Vagina (tissue), 2 donors: ENCODE data around the gene CYB561A3. TPM values are rescaled to one million over a fixed set of nuclear protein-coding genes. Genes with fewer than 3 reads are reported as not detected.
A peak's percentile ranks its signal among the peaks of the same experiment; 100 is the strongest.

Experiments
- DNase-seq, 2 donors: peaks; one replicate each; pipeline ENCODE4 v3.0.0-alpha.2; 2017; ENCODE audit errors: extremely low spot score in 2 of 2
- H3K27ac ChIP-seq: fragments of 200-600 bp; sonication (generic); one replicate; pipeline ENCODE4 v1.5.1; 2019
- H3K27me3 ChIP-seq: fragments of 200-600 bp; sonication (generic); one replicate; pipeline ENCODE4 v1.5.1; 2019
- H3K36me3 ChIP-seq, 2 donors: fragments of 200-600 bp; sonication (generic); one replicate each; pipeline ENCODE4 v1.5.1; 2017 to 2019
- H3K4me1 ChIP-seq: fragments of 200-600 bp; sonication (generic); one replicate; pipeline ENCODE4 v1.5.1; 2019
- H3K4me3 ChIP-seq, 2 donors: fragments of 200-600 bp; sonication (generic); 1 replicate in 1 of 2; 2 replicates in 1 of 2; pipeline ENCODE4 v1.5.1; 2016 to 2019
- H3K9me3 ChIP-seq: fragments of 200-600 bp; sonication (generic); one replicate; pipeline ENCODE4 v1.5.1; 2019
- CTCF ChIP-seq, 3 experiments: fragments of 450-650 bp in 2 of 3; fragments of 200-600 bp in 1 of 3; sonication (generic) in 1 of 3; IDR thresholded peaks; one replicate each; pipeline ENCODE4 v1.5.1; 2017 to 2019; ENCODE audit warnings: antibody characterized with exemption in 3 of 3, mild to moderate bottlenecking in 2 of 3, moderate library complexity in 2 of 3
- POLR2A ChIP-seq, 2 donors: fragments of 450-650 bp; IDR thresholded peaks; one replicate each; pipeline ENCODE4 v1.6.1; 2017; ENCODE audit warnings: antibody characterized with exemption in 2 of 2, mild to moderate bottlenecking in 2 of 2, moderate library complexity in 2 of 2
- POLR2AphosphoS5 ChIP-seq, 2 donors: sonication (generic); formaldehyde crosslinking; IDR thresholded peaks; one replicate each; pipeline ENCODE4 v1.9.0; 2017; ENCODE audit warnings: antibody characterized with exemption in 2 of 2, mild to moderate bottlenecking in 2 of 2, low read depth in 1 of 2; ENCODE audit not compliant: insufficient read depth in 1 of 2
- intact Hi-C: fragments of 100-400 bp; cut with DNase I; formaldehyde crosslinking; loops from one replicate; pipeline ENCODE4 v1.15.1; 2023
- total RNA-seq: library from RNA; depleted of rRNA; stranded (reverse); fragments of >200 nt; gene quantifications from one replicate; pipeline ENCODE4 v1.2.3, GENCODE V29; 2016

CYB561A3 gene
- total RNA-seq, 1 donor from 2014 or later: 26.5 TPM

DNA sequence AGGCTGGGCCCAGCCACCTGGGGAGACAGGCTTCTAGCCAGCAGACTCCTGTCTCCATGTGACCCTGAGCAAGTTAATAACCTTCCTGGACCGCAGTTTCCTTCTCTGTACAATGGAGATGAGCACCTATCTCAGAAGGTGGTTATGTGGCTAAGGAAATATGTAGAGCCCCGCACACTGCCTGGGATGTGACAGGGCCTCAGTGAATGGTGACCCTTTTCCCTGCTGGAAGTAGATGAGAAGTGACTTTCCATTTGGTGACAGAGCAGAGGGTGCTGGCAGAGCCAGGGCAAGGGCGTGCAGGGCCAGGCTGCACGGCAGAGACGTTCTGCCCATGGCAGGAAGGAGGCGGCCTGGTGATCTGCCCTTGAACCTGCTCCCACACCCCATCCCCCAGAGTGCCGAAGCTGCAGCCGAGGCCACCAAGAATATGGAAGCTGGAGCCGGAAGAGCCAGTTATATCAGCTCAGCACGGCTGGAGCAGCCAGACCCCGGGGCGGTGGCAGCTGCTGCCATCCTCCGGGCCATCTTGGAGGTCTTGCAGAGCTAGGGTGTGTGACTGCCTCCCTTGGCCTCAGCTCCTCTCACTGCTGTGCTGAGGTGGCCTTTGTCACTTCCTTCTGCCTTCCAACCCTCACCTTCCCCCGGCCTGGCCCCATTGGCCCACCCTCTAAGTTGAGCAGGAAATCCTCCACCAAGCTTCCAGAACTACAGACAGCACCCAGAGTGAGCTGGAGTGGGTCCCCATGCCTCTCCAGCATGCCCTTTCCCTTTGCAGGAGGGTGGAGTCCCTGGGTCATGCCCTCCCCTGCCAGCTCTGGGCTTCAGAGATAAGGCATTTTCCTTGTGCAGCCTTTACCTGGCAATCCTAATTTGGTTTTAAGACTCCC lies 15.5 kb downstream of the CYB561A3 start:
- Histone ChIP-seq H3K27ac (peak overlapping the region; percentile 46), H3K9me3 (no peaks in the 10 kb centered on the region), H3K4me3 (no peak overlapping the region), H3K27me3 (no peaks in the 10 kb centered on the region), H3K4me1 (peaks cover 5% of the 10 kb centered on the region), H3K36me3 (peaks cover 0 to 24% of the 10 kb centered on the region in 2 donors)
- intact Hi-C loops: no loop called here
- no peak for DNase-seq
- no peak for TF ChIP-seq CTCF (IDR thresholded peaks at IDR 0.05)

DNA sequence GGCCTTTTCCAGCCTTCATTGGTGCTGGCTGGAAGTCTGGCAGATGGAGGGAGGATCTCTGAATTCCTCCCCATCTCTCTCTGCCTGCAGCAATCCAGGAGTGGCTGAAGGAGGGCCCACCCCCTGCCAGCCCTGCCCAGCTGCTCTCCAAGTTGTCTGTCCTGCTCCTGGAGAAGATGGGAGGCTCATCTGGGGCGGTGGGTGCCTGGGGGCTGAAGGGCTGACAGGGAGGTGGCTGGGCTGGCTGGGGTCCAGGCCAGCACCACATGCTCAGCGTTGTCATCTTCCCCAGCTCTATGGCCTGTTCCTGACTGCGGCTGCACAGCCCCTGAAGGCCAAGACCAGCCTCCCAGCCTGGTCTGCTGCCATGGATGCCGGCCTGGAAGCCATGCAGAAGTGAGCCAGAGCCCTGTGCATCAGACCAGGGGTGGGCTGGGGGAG lies 16.5 kb downstream of the CYB561A3 start:
- intact Hi-C loops: no loop called here
- TF ChIP-seq CTCF (IDR thresholded peaks at IDR 0.05) (no peak), POLR2AphosphoS5 (IDR thresholded peaks at IDR 0.05; ENCODE audit: insufficient read depth in 1 of 2, low read depth in 1 of 2) (no peak), POLR2A (IDR thresholded peaks at IDR 0.05) (no peak)
- Histone ChIP-seq H3K9me3 (no peaks in the 10 kb centered on the region), H3K4me1 (peaks cover 5% of the 10 kb centered on the region), H3K27ac (peak overlapping the region; percentile 46), H3K4me3 (no peak overlapping the region), H3K36me3 (peaks cover 0 to 17% of the 10 kb centered on the region in 2 donors), H3K27me3 (no peaks in the 10 kb centered on the region)
- DNase-seq: no peak

DNA sequence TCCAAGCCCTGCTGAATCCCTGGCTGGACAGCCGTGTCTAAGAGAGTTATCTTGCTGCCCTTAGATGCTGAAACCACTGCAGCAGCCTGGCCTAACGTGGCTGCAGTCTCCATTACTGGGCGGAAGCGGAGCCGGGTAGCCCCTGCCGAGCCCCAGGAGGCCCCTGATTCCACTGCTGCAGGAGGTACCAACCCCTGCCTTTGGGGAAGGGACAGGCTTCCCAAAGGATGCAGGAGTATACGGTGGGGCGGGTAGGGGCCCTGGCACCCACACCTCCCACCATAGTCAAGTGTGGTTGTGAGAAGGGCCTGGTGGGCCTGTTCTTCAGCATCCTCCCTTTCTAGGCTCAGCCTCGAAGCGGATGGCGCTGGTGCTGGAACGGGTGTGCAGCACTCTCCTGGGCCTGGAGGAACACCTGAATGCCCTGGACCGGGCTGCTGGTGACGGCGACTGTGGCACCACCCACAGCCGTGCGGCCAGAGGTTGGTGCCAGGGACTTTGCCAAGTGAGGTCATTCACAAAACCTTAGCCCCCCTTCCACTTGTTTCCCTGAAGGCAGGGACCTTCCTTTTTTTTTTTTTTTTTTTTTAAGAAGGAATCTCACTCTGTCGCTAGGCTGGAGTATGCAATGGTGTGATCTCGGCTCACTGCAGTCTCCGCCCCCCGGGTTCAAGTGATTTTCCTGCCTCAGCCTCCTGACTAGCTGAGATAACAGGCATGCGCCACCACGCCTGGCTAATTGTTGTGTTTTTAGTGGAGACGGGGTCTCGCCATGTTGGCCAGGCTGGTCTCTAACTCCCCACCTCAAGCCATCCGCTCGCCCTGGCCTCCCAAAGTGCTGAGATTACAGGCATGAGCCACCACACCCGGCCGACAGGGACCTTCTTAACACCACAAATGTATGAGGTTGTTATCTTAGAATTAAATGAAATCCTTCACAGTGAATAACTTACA lies 17.6 kb downstream of the CYB561A3 start:
- TF ChIP-seq CTCF (IDR thresholded peaks at IDR 0.05) (no peak), POLR2AphosphoS5 (IDR thresholded peaks at IDR 0.05; ENCODE audit: insufficient read depth in 1 of 2, low read depth in 1 of 2) (no peak), POLR2A (IDR thresholded peaks at IDR 0.05) (no peak)
- DNase-seq: no peak
- Histone ChIP-seq H3K4me3 (no peak overlapping the region), H3K36me3 (peaks cover 0 to 6% of the 10 kb centered on the region in 2 donors), H3K9me3 (no peaks in the 10 kb centered on the region), H3K4me1 (peaks cover 5% of the 10 kb centered on the region), H3K27me3 (no peaks in the 10 kb centered on the region), H3K27ac (no peak overlapping the region)
- intact Hi-C loops: no loop called here

- intact Hi-C loops: no loop called here
- H3K27me3 ChIP-seq: no peaks in the 10 kb centered on the region
- H3K4me1 ChIP-seq: peaks cover 5% of the 10 kb centered on the region
- H3K9me3 ChIP-seq: no peaks in the 10 kb centered on the region
- DNase-seq: no peak
- TF ChIP-seq POLR2A (IDR thresholded peaks at IDR 0.05): no peak
- no peaks in the 10 kb centered on the region for H3K36me3 ChIP-seq
- no peak overlapping the region for H3K4me3 ChIP-seq
- no peak overlapping the region for H3K27ac ChIP-seq
Measured at GRCh38 chr11:61342207-61342803, 19.4 kb downstream of the CYB561A3 start.

- intact Hi-C loops: no loop called here
- Histone ChIP-seq H3K27ac (no peak overlapping the region), H3K27me3 (no peaks in the 10 kb centered on the region), H3K9me3 (no peaks in the 10 kb centered on the region), H3K4me1 (peaks cover 7% of the 10 kb centered on the region), H3K36me3 (no peaks in the 10 kb centered on the region), H3K4me3 (no peak overlapping the region)
- no peak for DNase-seq
- TF ChIP-seq CTCF (IDR thresholded peaks at IDR 0.05) (no peak), POLR2A (IDR thresholded peaks at IDR 0.05) (no peak), POLR2AphosphoS5 (IDR thresholded peaks at IDR 0.05; ENCODE audit: insufficient read depth in 1 of 2, low read depth in 1 of 2) (no peak)
Measured at GRCh38 chr11:61341706-61342105, 20.0 kb downstream of the CYB561A3 start.
